NCI-H1417 (cell line): ENCODE results near the gene SLC25A21.
"Not testable (repeated sequence)": the region's sequence is repeated elsewhere in the genome, so short reads cannot be mapped to it uniquely, and the experiment has no call there.

Experiments used
- DNase-seq, 3 experiments: peaks; one replicate each; lab custom pipeline; 2025; lab: John Stamatoyannopoulos, UW

SLC25A21 gene

DNA sequence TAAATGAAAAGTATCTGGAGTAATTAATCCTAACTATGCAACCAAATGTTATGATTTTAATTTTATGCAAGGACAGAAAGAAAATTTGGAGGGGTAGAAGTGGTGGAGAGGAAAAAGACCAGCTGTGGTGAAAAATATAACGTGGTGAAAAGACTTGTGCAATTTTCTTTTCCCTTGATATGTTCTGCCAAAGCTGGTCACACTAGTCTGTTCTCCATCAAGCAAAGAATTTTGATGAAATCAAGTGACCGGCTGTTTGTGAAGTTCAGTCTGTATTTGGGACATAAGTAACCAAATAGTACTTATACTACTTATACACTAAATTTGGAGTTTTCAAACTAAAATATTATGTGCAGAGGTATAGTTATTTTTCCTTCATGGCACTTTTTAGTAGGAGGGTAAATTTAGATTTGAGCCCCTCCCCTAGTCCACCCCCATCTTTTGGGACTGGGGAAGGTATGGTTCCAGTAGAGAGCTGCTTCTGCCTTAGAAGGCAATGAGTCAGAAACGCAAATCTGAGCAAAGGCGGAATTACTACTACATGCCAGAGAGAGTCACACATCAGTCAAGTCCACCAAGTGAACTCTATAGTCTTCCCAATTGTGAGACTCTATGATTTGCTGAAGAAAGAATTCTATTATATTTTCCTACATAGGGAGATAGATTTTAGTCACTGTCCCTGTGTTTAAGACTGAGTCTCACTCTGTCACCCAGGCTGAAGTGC is 229.7 kb downstream of the SLC25A21 start:
- no peak for DNase-seq

- DNase-seq = peak; percentile 70 to 89 (median 87)
Measured at GRCh38 chr14:36941783-36942521, 230.5 kb downstream of the SLC25A21 start.

DNA sequence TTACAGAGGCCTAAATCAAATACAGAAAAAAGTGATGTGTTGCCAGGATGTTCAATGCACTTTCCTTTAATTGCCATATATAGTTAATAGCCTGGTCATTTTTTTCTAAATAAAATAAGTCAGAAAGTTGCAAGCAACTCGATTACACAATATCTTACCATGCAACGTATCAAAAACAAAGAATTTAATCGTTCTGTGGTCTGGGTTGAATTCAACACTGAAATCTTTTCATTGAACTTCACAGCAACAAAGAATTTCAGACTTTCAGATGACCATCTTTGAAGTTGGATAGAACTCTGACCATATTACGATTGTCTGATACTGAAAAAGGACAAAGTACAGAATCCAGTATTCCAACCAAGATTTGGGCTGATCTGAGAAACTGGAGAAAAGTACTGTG is 231.9 kb downstream of the SLC25A21 start:
- DNase-seq = peak in 1 of 3 experiments; percentile 28

GRCh38 chr14:36939265-36939664 is 233.1 kb downstream of the SLC25A21 start:
- peak; percentile 20 to 93 (median 58) for DNase-seq

DNA sequence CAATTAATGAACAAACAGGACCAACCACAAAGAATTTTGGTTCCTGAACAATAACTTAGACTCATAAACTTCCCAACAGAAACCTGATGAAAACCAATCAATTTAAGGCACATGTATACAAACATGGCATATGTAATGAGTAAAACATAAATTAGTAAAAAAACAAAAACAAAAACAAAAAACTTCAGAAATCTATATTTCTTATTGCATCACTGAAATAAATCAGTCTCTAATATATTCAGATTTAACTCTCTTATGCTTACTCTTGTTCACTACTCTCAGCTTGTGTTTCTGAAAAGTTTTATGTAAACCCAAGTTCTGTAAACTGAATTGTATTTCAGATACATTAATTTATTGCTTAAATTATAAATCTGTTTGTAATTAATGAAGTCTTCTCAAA is 233.7 kb downstream of the SLC25A21 start:
- no peak for DNase-seq

DNA sequence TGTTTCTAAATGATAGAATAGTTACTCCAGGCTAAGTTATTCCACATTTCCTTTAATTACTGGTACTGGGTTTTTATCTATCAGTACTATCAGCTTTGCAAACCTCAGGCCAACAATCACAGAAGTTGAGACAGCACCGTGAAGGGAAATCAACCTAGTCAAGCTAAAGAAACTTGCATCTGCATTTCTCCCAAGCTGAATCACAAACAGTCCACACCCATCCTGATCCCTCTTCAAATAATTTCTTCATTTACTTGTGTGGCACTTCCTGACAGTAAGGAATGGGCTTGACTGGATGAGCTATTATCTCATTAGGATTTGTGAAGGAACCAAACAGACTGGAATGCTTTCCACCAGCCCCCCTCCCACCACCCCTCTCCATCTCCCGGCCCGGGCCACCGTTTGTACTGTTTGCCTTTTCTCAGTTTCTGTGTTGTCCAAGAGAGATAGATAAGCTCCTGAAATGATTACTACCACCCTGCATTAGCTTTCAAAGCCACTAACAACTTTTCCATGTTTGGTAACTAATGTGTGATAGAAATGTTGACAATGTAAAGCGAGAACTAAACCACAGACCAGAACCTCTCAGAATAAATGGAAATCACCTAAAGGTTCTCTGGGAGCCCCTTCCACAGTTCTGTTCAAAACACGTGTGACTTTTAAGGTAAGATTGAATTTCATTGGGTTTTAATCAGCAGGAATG is 236.3 kb downstream of the SLC25A21 start:
- DNase-seq = no peak

- DNase-seq = peak in 1 of 3 experiments; percentile 37
Measured at GRCh38 chr14:36934304-36934703, 238.1 kb downstream of the SLC25A21 start.

GRCh38 chr14:36931791-36932190 is 240.6 kb downstream of the SLC25A21 start:
- DNase-seq = no peak

DNA sequence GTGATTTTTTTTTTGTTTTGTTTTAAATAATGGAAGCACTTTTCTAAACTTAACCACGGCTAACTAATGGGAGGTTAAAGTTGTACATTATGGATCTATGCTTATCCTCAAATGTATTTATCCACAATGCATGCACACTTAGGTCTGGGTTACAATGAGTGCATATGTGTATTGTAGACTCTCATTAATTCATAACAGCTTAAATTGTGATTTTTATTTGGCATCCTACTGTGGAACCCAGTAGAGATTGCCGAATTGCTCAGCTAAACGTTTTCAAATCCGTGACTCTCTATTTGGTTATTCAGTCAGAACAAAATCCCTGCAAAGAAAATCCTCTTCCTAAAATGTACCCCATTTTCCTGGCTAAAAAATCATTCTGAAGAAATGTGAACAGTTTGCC is 244.0 kb downstream of the SLC25A21 start:
- DNase-seq = peak in 1 of 3 experiments; percentile 32

DNA sequence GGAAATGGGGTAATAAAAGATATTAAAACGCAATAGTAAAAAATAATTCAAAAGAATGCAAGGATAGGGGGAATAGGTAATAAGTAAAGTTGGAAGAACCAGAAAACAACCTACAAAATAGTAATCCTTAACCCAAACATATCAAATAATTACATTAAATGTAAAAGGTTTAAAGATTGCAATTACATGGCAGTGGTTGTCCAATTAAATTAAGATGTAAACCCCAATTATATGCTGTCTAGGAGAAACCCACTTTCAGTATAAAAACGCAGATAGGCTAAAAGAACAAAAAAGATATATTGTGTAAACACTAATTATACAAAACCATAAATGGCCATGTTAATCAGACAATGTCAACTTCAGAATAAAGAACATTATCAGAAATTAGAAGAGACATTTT is 247.3 kb downstream of the SLC25A21 start:
- no peak for DNase-seq

DNA sequence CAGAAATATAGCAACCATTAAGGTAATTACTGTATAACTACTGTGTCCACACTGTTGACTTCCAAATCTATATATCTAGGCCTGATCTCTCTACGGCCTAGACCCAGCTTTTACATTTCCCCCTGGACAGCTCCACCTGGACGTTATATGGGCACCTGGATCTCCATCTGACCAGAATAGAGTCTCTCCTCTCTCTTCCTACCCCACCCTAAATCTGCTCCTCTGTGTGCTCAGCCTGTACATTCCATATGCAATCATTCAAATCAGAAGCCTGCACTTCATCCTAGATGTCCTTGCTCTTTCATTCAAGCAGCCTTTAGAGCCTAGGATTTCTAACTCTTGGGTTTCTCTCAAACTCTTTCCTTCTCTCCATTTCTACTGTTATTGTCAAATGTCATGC is 255.7 kb downstream of the SLC25A21 start:
- peak in 2 of 3 experiments; percentile 64 to 90 for DNase-seq

DNA sequence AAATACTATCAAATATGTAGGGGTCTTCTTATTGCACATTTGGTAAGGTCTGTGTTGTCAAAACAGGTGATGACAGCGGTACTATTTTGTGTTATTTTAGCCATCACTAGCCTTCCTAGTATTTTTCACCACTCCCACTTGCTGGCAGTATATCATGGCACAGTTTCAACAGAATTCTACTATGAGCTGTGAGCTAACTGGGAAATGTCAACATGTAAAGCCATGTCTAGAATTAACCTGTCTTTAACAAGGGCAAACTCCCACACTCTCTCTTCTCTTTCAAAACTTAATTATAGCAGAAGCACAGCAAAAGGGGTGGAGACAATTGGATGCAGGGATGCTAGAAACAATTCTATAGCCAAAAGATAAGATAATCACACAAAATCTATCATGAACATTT is 257.3 kb downstream of the SLC25A21 start:
- peak in 2 of 3 experiments; percentile 47 to 79 for DNase-seq

- no peak for DNase-seq
Measured at GRCh38 chr14:36910578-36910977, 261.8 kb downstream of the SLC25A21 start.

DNA sequence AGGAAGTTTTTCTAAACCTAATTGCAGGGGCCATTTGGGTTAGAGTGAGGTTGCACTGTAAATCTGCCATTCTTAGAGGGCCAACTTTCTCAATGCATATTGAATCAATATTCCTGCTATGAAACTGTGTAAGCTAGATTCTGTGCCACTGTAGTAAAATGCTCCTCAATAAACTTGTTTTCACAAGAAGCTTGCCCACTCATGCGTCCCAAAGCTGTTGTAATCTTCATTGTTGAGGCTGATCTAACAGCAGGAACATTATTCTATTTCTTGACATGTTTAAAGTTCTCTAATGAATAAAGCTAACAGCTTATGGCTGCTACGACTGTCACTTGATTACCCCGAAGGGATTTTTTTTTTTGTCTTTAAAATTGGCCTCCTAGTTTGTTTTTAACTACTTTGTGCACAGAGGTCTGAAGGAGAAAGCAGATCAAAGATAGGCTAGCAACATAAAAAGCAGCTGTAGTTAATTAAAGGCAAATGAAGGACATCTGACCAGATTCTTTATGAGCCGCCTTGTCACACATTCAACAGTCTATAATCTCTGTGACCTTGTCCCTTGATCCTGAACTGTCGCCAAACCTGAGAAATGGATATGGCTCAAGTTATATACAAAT is 267.0 kb downstream of the SLC25A21 start:
- DNase-seq = peak in 1 of 3 experiments; percentile 50

DNA sequence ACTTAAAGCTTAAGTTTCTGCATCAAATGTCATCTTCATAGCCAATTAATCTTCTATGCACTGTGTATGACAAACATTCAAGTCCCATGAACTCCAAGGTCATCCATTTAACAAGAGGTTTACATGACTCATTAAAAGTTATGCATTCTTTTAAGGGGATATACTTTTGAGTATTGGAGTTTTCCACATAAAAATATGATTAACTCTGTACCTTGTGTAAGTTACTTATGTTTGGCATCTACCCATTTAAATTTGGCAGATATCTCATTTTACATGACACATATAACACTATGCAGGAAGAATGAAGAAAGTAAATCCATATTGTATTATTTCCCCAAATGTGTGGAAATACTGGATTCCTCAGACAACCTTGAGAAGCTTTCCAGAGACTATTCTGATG is 270.5 kb downstream of the SLC25A21 start:
- DNase-seq = no peak

- DNase-seq = no peak
Measured at GRCh38 chr14:36900846-36901245, 271.6 kb downstream of the SLC25A21 start.

GRCh38 chr14:36896300-36896699 is 276.1 kb downstream of the SLC25A21 start:
- not testable (repeated sequence) for DNase-seq

DNA sequence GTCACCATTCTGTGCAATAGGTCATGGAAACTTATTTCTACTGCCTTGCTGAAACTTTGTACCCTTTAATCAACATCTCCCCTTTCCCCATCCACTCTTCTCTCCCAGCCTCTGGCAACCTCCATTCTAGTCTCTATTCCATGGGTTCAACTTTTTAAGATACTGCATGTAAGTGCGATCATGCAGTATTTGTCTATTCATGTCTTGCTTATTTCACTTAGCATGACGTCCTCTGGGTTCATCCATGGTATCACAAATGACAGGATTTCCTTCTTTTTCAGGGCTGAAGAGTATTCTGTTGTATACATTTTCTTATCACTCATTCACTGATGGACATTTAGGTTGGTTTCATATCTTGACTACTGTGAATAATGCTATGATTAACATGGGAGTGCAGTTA is 288.4 kb downstream of the SLC25A21 start:
- no peak for DNase-seq

- DNase-seq = peak in 2 of 3 experiments; percentile 37 to 88
Measured at GRCh38 chr14:36880276-36880675, 292.1 kb downstream of the SLC25A21 start.

DNA sequence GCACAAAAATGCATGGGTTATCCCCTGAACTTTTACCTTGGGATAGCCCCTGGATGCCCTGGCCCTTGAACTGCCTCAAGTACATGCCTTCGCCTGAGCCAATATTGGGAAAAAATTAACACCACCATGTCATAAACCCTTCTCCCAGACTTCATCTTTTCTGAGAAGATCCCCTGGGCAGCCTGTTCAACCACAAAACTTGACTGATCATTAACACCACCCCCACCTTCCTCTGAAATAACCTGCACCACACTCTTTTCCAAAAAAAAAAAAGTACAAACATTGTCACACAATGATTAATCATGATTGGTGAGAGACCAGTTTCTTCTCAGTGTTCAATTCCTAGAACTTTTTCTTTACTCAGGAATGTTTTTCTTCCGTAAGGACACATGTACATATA is 292.8 kb downstream of the SLC25A21 start:
- DNase-seq = no peak

- DNase-seq = peak in 1 of 3 experiments; percentile 35
Measured at GRCh38 chr14:36874396-36875138, 297.8 kb downstream of the SLC25A21 start.

- DNase-seq = no peak
Measured at GRCh38 chr14:36870776-36871175, 301.6 kb downstream of the SLC25A21 start.
